ENCODE results near the gene JUND.

JUND gene

GRCh38 chr19:18230941-18231734, 50.3 kb downstream of the JUND start:
- 71 to 76% methylated on average over 14 to 18 of the region's 18 CpGs for WGBS, 2 experiments (ENCODE audit: insufficient coverage in 2 of 2)
- H3K4me3 ChIP-seq (ENCODE audit: extremely low read depth, insufficient read depth, low read length, poor library complexity, severe bottlenecking), result no peak overlapping the region

GRCh38 chr19:18229915-18230314, 51.5 kb downstream of the JUND start:
- H3K9me3 ChIP-seq (ENCODE audit: control insufficient read depth, low read length), result no peaks in the 10 kb centered on the region
- peaks cover 15% of the 10 kb centered on the region for H3K4me1 ChIP-seq (ENCODE audit: control insufficient read depth, insufficient read depth, low read length, poor library complexity, severe bottlenecking)
- H3K4me3 ChIP-seq (ENCODE audit: extremely low read depth, insufficient read depth, low read length, poor library complexity, severe bottlenecking), result no peak overlapping the region
- H3K27ac ChIP-seq (ENCODE audit: low read depth, low read length, severe bottlenecking), result no peak overlapping the region
- no peaks in the 10 kb centered on the region for H3K36me3 ChIP-seq (ENCODE audit: control insufficient read depth, insufficient read depth, low read length)
- WGBS, 2 experiments (ENCODE audit: insufficient coverage in 2 of 2), result 84% methylated on average over 3 of the region's 4 CpGs

More at GRCh38 chr19:18230941-18231734, 50.3 kb downstream of the JUND start:
- Histone ChIP-seq H3K9me3 (ENCODE audit: control insufficient read depth, low read length) (no peaks in the 10 kb centered on the region), H3K4me1 (ENCODE audit: control insufficient read depth, insufficient read depth, low read length, poor library complexity, severe bottlenecking) (peaks cover 11% of the 10 kb centered on the region), H3K27ac (ENCODE audit: low read depth, low read length, severe bottlenecking) (no peak overlapping the region), H3K36me3 (ENCODE audit: control insufficient read depth, insufficient read depth, low read length) (no peaks in the 10 kb centered on the region)

All from mesodermal cell (in vitro differentiated cells).